Neural cell (in vitro differentiated cells): ENCODE results near the gene JAK2.

Source experiments
- CTCF ChIP-seq: fragments of 450-650 bp; IDR thresholded peaks from 2 replicates; pipeline ENCODE4 v1.5.1; 2014; ENCODE audit warnings: antibody characterized with exemption, mild to moderate bottlenecking, moderate library complexity; ENCODE audit not compliant: poor library complexity, severe bottlenecking
- EP300 ChIP-seq: fragments of 450-650 bp; conservative IDR thresholded peaks from 2 replicates; pipeline ENCODE4 v1.6.1; 2014; ENCODE audit warnings: antibody characterized with exemption, mild to moderate bottlenecking, moderate library complexity; ENCODE audit not compliant: poor library complexity, severe bottlenecking
- EZH2 ChIP-seq: fragments of 200-600, 300-800 bp; shearing (Covaris generic), sonication (generic); IDR thresholded peaks from 2 replicates; pipeline ENCODE4 v1.6.1; 2014; ENCODE audit warnings: antibody characterized with exemption, low read length, borderline replicate concordance, mild to moderate bottlenecking; ENCODE audit not compliant: insufficient read depth, poor library complexity, severe bottlenecking
- MXI1 ChIP-seq: fragments of 450-650 bp; conservative IDR thresholded peaks from 2 replicates; pipeline ENCODE4 v1.6.1; 2014; ENCODE audit warnings: antibody characterized with exemption, mild to moderate bottlenecking; ENCODE audit not compliant: poor library complexity, severe bottlenecking
- POLR2AphosphoS5 ChIP-seq: IDR thresholded peaks from 2 replicates; pipeline ENCODE4 v1.6.1; 2012
- RAD21 ChIP-seq: fragments of 450-650 bp; conservative IDR thresholded peaks from 2 replicates; pipeline ENCODE4 v1.6.1; 2014; ENCODE audit warnings: antibody characterized with exemption, mild to moderate bottlenecking, moderate library complexity
- SMC3 ChIP-seq: fragments of 450-650 bp; conservative IDR thresholded peaks from 2 replicates; pipeline ENCODE4 v1.6.1; 2014; ENCODE audit warnings: antibody characterized with exemption, mild to moderate bottlenecking, moderate library complexity; ENCODE audit not compliant: poor library complexity
- TAF1 ChIP-seq: IDR thresholded peaks from 2 replicates; pipeline ENCODE4 v1.6.1; 2012; ENCODE audit warnings: low read depth
- TF ChIP-seq, protein P1 (sequence below): IDR thresholded peaks from 2 replicates; pipeline ENCODE4 v1.6.1; 2012; ENCODE audit warnings: borderline replicate concordance

GRCh38 chr9:4955836-4956235, 29.2 kb upstream of the JAK2 start:
- no peak for TF ChIP-seq EP300
- TF ChIP-seq EZH2 = no peak
- no peak for TF ChIP-seq CTCF
- TF ChIP-seq TAF1 = no peak
- no peak for TF ChIP-seq POLR2AphosphoS5
- no peak for TF ChIP-seq RAD21
- TF ChIP-seq, protein P1, sequence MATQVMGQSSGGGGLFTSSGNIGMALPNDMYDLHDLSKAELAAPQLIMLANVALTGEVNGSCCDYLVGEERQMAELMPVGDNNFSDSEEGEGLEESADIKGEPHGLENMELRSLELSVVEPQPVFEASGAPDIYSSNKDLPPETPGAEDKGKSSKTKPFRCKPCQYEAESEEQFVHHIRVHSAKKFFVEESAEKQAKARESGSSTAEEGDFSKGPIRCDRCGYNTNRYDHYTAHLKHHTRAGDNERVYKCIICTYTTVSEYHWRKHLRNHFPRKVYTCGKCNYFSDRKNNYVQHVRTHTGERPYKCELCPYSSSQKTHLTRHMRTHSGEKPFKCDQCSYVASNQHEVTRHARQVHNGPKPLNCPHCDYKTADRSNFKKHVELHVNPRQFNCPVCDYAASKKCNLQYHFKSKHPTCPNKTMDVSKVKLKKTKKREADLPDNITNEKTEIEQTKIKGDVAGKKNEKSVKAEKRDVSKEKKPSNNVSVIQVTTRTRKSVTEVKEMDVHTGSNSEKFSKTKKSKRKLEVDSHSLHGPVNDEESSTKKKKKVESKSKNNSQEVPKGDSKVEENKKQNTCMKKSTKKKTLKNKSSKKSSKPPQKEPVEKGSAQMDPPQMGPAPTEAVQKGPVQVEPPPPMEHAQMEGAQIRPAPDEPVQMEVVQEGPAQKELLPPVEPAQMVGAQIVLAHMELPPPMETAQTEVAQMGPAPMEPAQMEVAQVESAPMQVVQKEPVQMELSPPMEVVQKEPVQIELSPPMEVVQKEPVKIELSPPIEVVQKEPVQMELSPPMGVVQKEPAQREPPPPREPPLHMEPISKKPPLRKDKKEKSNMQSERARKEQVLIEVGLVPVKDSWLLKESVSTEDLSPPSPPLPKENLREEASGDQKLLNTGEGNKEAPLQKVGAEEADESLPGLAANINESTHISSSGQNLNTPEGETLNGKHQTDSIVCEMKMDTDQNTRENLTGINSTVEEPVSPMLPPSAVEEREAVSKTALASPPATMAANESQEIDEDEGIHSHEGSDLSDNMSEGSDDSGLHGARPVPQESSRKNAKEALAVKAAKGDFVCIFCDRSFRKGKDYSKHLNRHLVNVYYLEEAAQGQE = no peak
- TF ChIP-seq SMC3 = no peak
- no peak for TF ChIP-seq MXI1
